SK-N-SH (cell line): Measurements from ENCODE around the gene MROH2B. TPM values are rescaled to one million over a fixed set of nuclear protein-coding genes. Genes with fewer than 3 reads are reported as not detected.

Experiments used
- CTCF ChIA-PET: fragments of 300-600, 350-600 bp; formaldehyde crosslinking; extraction: SDS; loops from one replicate; lab custom pipeline; 2021; lab: Yijun Ruan, JAX
- POLR2A ChIA-PET: fragments of 350-600 bp; sonication (Branson Sonifier 250); formaldehyde crosslinking; extraction: SDS; loops from one replicate; lab custom pipeline; 2020; ENCODE audit warnings: antibody characterized with exemption, inconsistent platforms; lab: Yijun Ruan, JAX
- DNase-seq: peaks from one replicate; pipeline ENCODE4 v3.0.0; 2012
- H2AFZ ChIP-seq: fragments of 200-600 bp; sonication (generic); 2 replicates; pipeline ENCODE4 v1.8.1; 2016; ENCODE audit warnings: antibody characterized with exemption, mild to moderate bottlenecking, low read depth
- H3F3A ChIP-seq: fragments of 200-600 bp; sonication (generic); replicated peaks from 2 replicates; pipeline ENCODE3; 2016; ENCODE audit warnings: antibody characterized with exemption, mild to moderate bottlenecking; ENCODE audit not compliant: insufficient read depth
- H3K27ac ChIP-seq, 2 experiments: fragments of 200-500 bp in 1 of 2; fragments of 200-600 bp in 1 of 2; sonication (Bioruptor generic) in 1 of 2; sonication (generic), shearing (Covaris generic) in 1 of 2; 2 replicates each; pipeline versions ENCODE4 v1.5.1 to v1.6.1; 2014 to 2016; ENCODE audit warnings: low read depth in 2 of 2, inconsistent platforms in 1 of 2, low read length in 1 of 2, mild to moderate bottlenecking in 1 of 2, mixed read lengths in 1 of 2
- H3K27me3 ChIP-seq: fragments of 200-600 bp; sonication (generic), shearing (Covaris generic); 2 replicates; pipeline ENCODE4 v1.6.1; 2016; ENCODE audit warnings: mixed run types; ENCODE audit not compliant: insufficient read depth
- H3K36me3 ChIP-seq, 2 experiments: fragments of 200-500 bp in 1 of 2; fragments of 200-600 bp in 1 of 2; sonication (Bioruptor generic) in 1 of 2; sonication (generic) in 1 of 2; replicated peaks in 1 of 2; 2 replicates each; pipeline versions ENCODE3 to v1.5.1; 2014 to 2016; ENCODE audit warnings: low read length in 1 of 2, mild to moderate bottlenecking in 1 of 2; ENCODE audit not compliant: insufficient read depth in 2 of 2, control insufficient read depth in 1 of 2
- H3K4me1 ChIP-seq, 2 experiments: fragments of 200-500 bp in 1 of 2; fragments of 200-600 bp in 1 of 2; sonication (Bioruptor generic) in 1 of 2; sonication (generic), shearing (Covaris generic) in 1 of 2; 2 replicates each; pipeline versions ENCODE4 v1.5.1 to v1.6.1; 2014 to 2016; ENCODE audit warnings: low read depth in 1 of 2, low read length in 1 of 2, mixed run types in 1 of 2; ENCODE audit not compliant: insufficient read depth in 2 of 2, control insufficient read depth in 1 of 2
- H3K4me2 ChIP-seq: fragments of 200-600 bp; sonication (generic), shearing (Covaris generic); 2 replicates; pipeline ENCODE4 v1.6.1; 2017; ENCODE audit warnings: mixed run types
- H3K4me3 ChIP-seq, 2 experiments: fragments of 200-500 bp in 1 of 2; fragments of 200-600 bp in 1 of 2; sonication (Bioruptor generic) in 1 of 2; sonication (generic), shearing (Covaris generic) in 1 of 2; 2 replicates each; pipeline versions ENCODE4 v1.5.1 to v1.8.1; 2014 to 2016; ENCODE audit warnings: low read depth in 2 of 2, inconsistent platforms in 1 of 2, low read length in 1 of 2, mild to moderate bottlenecking in 1 of 2, mixed read lengths in 1 of 2, moderate library complexity in 1 of 2
- H3K79me2 ChIP-seq: fragments of 200-600 bp; sonication (generic); 2 replicates; pipeline ENCODE4 v1.8.1; 2017; ENCODE audit warnings: mild to moderate bottlenecking; ENCODE audit not compliant: insufficient read depth
- H3K9ac ChIP-seq: fragments of 200-600 bp; sonication (generic); 2 replicates; pipeline ENCODE4 v1.6.1; 2017; ENCODE audit warnings: mixed run types
- H3K9me2 ChIP-seq: fragments of 200-600 bp; sonication (generic); 2 replicates; pipeline ENCODE4 v1.6.1; 2017; ENCODE audit warnings: mixed run types
- H3K9me3 ChIP-seq: fragments of 200-600 bp; sonication (generic); 2 replicates; pipeline ENCODE4 v1.6.1; 2017; ENCODE audit warnings: mixed run types, mild to moderate bottlenecking, moderate library complexity
- H4K20me1 ChIP-seq: fragments of 200-600 bp; sonication (generic); 2 replicates; pipeline ENCODE4 v1.6.1; 2017; ENCODE audit warnings: mild to moderate bottlenecking, mixed run types; ENCODE audit not compliant: insufficient read depth
- CHD2 ChIP-seq: fragments of 150-350 bp; IDR thresholded peaks from 2 replicates; pipeline ENCODE4 v1.6.1; 2018; ENCODE audit warnings: low read length; ENCODE audit not compliant: partially characterized antibody
- ELF1 ChIP-seq: IDR thresholded peaks from 2 replicates; pipeline ENCODE4 v1.4.0; 2012
- EZH2phosphoT487 ChIP-seq: fragments of 200-600 bp; sonication (generic); IDR thresholded peaks from 2 replicates; pipeline ENCODE4 v1.6.1; 2017; ENCODE audit warnings: low read depth, mixed run types, mild to moderate bottlenecking, antibody characterized with exemption, moderate library complexity, borderline replicate concordance
- FOXM1 ChIP-seq: IDR thresholded peaks from 2 replicates; pipeline ENCODE4 v1.4.0; 2012; ENCODE audit warnings: low read depth, mild to moderate bottlenecking
- GABPA ChIP-seq: IDR thresholded peaks from 2 replicates; pipeline ENCODE4 v1.4.0; 2012; ENCODE audit warnings: low read depth, mild to moderate bottlenecking
- GATA2 ChIP-seq: sonication (generic); formaldehyde crosslinking; IDR thresholded peaks from 2 replicates; pipeline ENCODE4 v1.5.0; 2020; ENCODE audit warnings: mild to moderate bottlenecking, missing genetic modification reagents
- IRF3 ChIP-seq: fragments of 150-350 bp; IDR thresholded peaks from 2 replicates; pipeline ENCODE4 v1.6.1; 2016; ENCODE audit warnings: mild to moderate bottlenecking, low read depth, low read length
- RCOR1 ChIP-seq: fragments of 150-350 bp; IDR thresholded peaks from 2 replicates; pipeline ENCODE4 v1.6.1; 2017; ENCODE audit warnings: antibody characterized with exemption, low read length
- RFX5 ChIP-seq: IDR thresholded peaks from 2 replicates; pipeline ENCODE4 v1.6.1; 2012; ENCODE audit warnings: mild to moderate bottlenecking, improper control_type of control experiment, low read length
- SIN3A ChIP-seq: IDR thresholded peaks from 2 replicates; pipeline ENCODE4 v1.6.1; 2012; ENCODE audit warnings: low read depth, mild to moderate bottlenecking, low read length, moderate library complexity, borderline replicate concordance
- TAF1 ChIP-seq: IDR thresholded peaks from 2 replicates; pipeline ENCODE4 v1.6.1; 2012; ENCODE audit warnings: low read depth, mild to moderate bottlenecking, low read length, moderate library complexity, borderline replicate concordance
- TEAD4 ChIP-seq: IDR thresholded peaks from 2 replicates; pipeline ENCODE4 v1.4.0; 2012; ENCODE audit warnings: mild to moderate bottlenecking, borderline replicate concordance; ENCODE audit not compliant: insufficient read depth
- YY1 ChIP-seq: IDR thresholded peaks from 2 replicates; pipeline ENCODE4 v1.4.0; 2012; ENCODE audit warnings: low read depth, mild to moderate bottlenecking
- WGBS: methylation state at CpG from one replicate; pipeline ENCODE4 v1.1.6; 2017; ENCODE audit warnings: low lambda C conversion rate; 5-methylcytosine and 5-hydroxymethylcytosine counted together
- polyA plus RNA-seq, 3 experiments: library from polyadenylated mRNA; depleted of rRNA; stranded (reverse); fragments of >200 nt; gene quantifications; 2 replicates each; pipeline ENCODE4 v1.2.3, GENCODE V29; 2012
- TF ChIP-seq, protein P1 (sequence below): IDR thresholded peaks from 2 replicates; pipeline ENCODE4 v1.4.0; 2012; ENCODE audit warnings: low read depth, borderline replicate concordance
- TF ChIP-seq, protein P2 (sequence below): fragments of 150-350 bp; IDR thresholded peaks from 2 replicates; pipeline ENCODE4 v1.6.1; 2017; ENCODE audit warnings: antibody characterized with exemption, low read length, low read depth, borderline replicate concordance

MROH2B gene
- polyA plus RNA-seq, 1 of the 3 experiments (the other 2 are of a cell fraction): not detected

- no peaks in the 10 kb centered on the region for H3K79me2 ChIP-seq
- ChIA-PET CTCF (interaction anchor here (0.6 to 1.6 kb wide), 4 partner anchors 8 to 274 kb away, joined by 3 to 7 read pairs (median 4); no protein-coding TSS in a partner anchor), POLR2A (no interaction called here)
- H3K9me3 ChIP-seq: no peaks in the 10 kb centered on the region
- no peak for DNase-seq
- H3K4me2 ChIP-seq: no peak overlapping the region
- no peaks in the 10 kb centered on the region for H3F3A ChIP-seq
- no peaks in the 10 kb centered on the region for H3K36me3 ChIP-seq
- H3K27me3 ChIP-seq: no peaks in the 10 kb centered on the region
- no peak overlapping the region for H3K4me3 ChIP-seq
- no peaks in the 10 kb centered on the region for H3K9me2 ChIP-seq
- no peak overlapping the region for H3K9ac ChIP-seq
- 64% methylated on average over 5 of the region's 5 CpGs for WGBS
- H3K27ac ChIP-seq: no peak overlapping the region
- H3K4me1 ChIP-seq: no peaks in the 10 kb centered on the region
- H2AFZ ChIP-seq: no peak overlapping the region
- TF ChIP-seq RCOR1 (no peak), TAF1 (no peak), EZH2phosphoT487 (no peak), IRF3 (no peak), RFX5 (no peak), GABPA (no peak), YY1 (no peak), CHD2 (no peak), SIN3A (no peak), TEAD4 (no peak), GATA2 (CRISPR knock-in tag) (no peak), FOXM1 (no peak), ELF1 (no peak)
- TF ChIP-seq, protein P1, sequence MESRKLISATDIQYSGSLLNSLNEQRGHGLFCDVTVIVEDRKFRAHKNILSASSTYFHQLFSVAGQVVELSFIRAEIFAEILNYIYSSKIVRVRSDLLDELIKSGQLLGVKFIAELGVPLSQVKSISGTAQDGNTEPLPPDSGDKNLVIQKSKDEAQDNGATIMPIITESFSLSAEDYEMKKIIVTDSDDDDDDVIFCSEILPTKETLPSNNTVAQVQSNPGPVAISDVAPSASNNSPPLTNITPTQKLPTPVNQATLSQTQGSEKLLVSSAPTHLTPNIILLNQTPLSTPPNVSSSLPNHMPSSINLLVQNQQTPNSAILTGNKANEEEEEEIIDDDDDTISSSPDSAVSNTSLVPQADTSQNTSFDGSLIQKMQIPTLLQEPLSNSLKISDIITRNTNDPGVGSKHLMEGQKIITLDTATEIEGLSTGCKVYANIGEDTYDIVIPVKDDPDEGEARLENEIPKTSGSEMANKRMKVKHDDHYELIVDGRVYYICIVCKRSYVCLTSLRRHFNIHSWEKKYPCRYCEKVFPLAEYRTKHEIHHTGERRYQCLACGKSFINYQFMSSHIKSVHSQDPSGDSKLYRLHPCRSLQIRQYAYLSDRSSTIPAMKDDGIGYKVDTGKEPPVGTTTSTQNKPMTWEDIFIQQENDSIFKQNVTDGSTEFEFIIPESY: no peak
- TF ChIP-seq, protein P2, sequence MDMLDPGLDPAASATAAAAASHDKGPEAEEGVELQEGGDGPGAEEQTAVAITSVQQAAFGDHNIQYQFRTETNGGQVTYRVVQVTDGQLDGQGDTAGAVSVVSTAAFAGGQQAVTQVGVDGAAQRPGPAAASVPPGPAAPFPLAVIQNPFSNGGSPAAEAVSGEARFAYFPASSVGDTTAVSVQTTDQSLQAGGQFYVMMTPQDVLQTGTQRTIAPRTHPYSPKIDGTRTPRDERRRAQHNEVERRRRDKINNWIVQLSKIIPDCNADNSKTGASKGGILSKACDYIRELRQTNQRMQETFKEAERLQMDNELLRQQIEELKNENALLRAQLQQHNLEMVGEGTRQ: no peak
- no peaks in the 10 kb centered on the region for H4K20me1 ChIP-seq
Measured at GRCh38 chr5:40995801-40996586, 75.1 kb downstream of the MROH2B start.
